Measurements from ENCODE around the gene ZNF362.
"Not testable (repeated sequence)": the region's sequence is repeated elsewhere in the genome, so short reads cannot be mapped to it uniquely, and the experiment has no call there.

ZNF362 gene

GRCh38 chr1:33289858-33290154 is 33.5 kb downstream of the ZNF362 start:
- DNase-seq, result no peak

- DNase-seq, result not testable (repeated sequence)
These were observed 34.3 kb downstream of the ZNF362 start for GRCh38 chr1:33290615-33291014.

GRCh38 chr1:33292726-33293340 is 36.5 kb downstream of the ZNF362 start:
- DNase-seq, result no peak

GRCh38 chr1:33294071-33295010 is 38.0 kb downstream of the ZNF362 start:
- no peak for DNase-seq

GRCh38 chr1:33295023-33295422 is 38.7 kb downstream of the ZNF362 start:
- no peak for DNase-seq

DNA sequence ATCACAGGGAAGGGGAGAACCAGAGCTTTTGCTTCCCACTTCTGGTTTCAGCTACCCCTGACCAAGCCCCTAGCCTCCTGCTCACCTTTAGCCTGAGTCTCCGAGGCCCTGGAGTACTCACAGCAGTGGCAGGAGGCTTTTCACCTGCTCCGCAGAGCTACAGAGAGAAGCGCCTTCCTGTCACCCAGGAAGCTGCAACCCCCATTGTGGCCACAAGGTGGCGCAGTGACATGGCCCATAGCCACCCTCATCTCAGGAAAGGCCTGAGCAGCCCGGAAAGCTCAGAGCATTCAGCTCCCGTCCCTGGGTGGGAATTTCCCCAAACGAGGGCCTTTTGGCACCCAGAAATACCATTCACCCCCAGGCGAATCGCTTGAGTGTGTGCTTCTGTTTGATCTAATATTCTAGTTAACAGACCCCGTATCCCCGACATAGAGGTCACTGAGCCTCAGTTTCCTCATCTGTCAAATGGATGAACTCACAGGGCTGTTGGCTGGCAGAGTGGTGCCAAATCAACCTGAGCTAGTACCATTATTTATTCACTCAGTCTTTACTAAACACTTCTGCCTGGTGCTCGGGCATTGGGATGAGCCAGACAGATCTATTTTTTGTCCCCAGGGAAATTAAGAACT is 39.3 kb downstream of the ZNF362 start:
- DNase-seq, result peak; percentile 60

- DNase-seq, result no peak
These were observed 39.8 kb downstream of the ZNF362 start for GRCh38 chr1:33296082-33296458.

DNA sequence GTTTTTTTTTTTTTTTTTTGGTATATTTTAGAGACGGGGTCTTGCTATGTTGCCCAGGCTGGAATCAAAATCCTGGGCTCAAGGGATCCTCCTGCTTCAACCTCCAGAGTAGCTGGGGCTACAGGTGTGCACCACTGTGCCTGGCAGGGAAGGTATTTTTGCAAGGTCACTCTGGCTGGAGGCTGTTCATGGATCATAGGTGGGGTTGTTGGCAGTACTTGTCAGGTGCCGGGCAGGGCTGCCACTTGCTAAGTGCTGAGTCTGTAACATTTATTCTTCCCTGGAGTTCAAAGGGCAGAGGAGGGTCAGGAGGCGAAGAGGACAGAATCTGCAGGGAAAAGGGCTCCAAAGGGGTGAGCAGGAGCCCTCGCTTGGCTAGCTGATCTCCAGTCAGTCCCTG is 40.5 kb downstream of the ZNF362 start:
- no peak for DNase-seq

DNA sequence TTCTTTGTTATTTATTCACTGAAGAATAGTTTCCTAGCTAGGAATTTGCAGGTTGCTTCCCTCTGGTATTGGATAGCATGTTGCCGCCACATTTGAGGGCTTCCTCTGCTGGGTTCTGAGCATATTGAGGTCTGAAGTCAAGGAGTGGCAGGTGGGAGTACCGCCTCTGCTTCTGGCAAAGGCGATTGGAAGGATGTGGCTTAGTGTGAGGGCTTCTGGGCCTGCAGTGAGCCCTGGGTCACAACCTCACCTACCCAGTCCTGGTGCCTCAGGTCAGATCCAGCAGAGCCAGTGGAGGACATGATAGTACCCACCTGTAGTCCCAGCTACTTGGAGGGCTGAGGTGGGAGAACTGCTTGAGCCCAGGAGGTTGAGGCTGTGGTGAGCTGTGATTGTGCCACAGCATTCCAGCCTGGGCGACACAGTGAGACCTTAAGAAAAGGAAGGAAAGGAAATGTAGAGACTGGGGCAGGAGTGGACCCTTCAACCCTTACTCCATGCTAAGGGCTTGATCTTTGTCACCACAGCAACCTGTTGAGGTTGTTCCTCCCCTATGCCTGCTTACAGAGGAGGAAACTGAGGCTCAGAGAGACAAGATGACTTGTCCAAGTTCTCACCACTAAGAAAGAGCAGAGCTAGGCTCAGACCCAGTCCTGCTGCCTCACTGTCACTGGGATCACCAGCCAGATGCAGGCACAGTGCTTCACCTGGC is 41.8 kb downstream of the ZNF362 start:
- no peak for DNase-seq

GRCh38 chr1:33298623-33299277 is 42.5 kb downstream of the ZNF362 start:
- DNase-seq, result no peak

GRCh38 chr1:33299461-33300155 is 43.3 kb downstream of the ZNF362 start:
- no peak for DNase-seq

- no peak for DNase-seq
These were observed 44.4 kb downstream of the ZNF362 start for GRCh38 chr1:33300673-33301072.

- no peak for DNase-seq
These were observed 45.1 kb downstream of the ZNF362 start for GRCh38 chr1:33301273-33301984.

GRCh38 chr1:33302325-33302724 is 46.0 kb downstream of the ZNF362 start:
- no peak for DNase-seq

DNA sequence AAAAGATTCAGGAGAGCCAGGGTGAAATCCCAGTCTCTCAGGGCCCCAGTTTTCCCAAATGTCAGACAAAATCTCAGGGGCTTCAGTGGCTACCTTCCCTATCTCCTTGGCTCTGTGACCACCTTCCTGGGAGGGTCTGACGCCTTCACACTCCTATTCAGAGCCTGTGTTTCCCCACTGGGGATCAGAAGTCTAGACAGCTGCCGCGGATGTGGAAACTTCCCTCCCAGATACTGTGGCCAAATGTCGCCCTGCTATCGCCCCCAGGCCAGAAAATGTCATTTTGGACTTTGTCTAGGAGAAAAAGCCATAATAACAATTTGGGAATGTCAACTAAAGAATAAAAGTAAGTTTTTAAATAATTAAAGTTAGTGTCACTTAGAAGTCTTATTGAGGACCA is 48.7 kb downstream of the ZNF362 start:
- DNase-seq, result no peak

GRCh38 chr1:33305816-33306652 is 49.7 kb downstream of the ZNF362 start:
- no peak for DNase-seq

GRCh38 chr1:33306653-33307493 is 50.6 kb downstream of the ZNF362 start:
- DNase-seq, result no peak

DNA sequence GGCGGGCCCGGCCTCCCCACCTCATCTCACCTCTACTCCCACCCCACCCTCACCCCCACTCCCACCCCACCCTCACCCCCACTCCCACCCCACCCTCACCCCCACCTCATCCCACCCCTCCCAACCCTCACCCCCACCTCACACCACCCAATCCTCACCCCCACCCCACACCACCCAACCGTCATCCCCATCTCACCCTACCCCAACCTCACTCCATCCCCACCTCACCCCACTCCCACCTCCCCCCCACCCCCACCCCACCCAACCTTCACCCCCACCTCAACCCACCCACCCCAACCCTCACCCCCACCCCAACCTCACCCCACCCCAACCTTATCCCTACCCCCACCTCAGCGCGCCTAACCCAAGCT is 51.2 kb downstream of the ZNF362 start:
- no peak for DNase-seq

GRCh38 chr1:33309351-33309750 is 53.1 kb downstream of the ZNF362 start:
- not testable (repeated sequence) for DNase-seq

DNA sequence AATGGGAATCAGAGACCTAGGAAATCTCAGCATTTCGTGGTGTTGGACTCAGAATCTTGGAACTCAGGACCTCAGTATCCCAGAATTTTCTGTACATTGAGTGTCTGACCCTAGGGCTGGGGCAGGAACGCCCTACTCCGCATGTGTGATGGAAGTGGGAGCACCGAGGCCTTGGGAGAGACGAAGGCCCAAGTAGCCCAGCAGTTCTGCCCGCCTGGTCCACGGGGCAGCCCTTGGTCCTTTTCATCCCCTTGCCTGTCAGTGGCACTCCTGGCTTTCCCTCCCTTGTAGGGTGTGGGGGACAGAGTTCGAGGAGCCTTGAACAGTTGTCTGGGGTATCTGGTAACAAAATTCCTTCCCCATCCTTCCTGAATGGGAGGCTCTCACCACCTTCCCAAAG is 54.4 kb downstream of the ZNF362 start:
- DNase-seq, result no peak
